Stimulated activated CD8-positive, alpha-beta memory T cell treated with anti-CD3 and anti-CD28 coated beads, Interleukin-7, amount 100 ng/mL, for 4 hours (primary cell): ENCODE measurements around the gene MAZ.
"Not testable (repeated sequence)": the region's sequence is repeated elsewhere in the genome, so short reads cannot be mapped to it uniquely, and the experiment has no call there.

Source experiments
- DNase-seq, 2 donors: peaks; one replicate each; pipeline ENCODE4 v3.0.0-alpha.2; 2020; ENCODE audit warnings: low read depth in 2 of 2

The MAZ gene

DNA sequence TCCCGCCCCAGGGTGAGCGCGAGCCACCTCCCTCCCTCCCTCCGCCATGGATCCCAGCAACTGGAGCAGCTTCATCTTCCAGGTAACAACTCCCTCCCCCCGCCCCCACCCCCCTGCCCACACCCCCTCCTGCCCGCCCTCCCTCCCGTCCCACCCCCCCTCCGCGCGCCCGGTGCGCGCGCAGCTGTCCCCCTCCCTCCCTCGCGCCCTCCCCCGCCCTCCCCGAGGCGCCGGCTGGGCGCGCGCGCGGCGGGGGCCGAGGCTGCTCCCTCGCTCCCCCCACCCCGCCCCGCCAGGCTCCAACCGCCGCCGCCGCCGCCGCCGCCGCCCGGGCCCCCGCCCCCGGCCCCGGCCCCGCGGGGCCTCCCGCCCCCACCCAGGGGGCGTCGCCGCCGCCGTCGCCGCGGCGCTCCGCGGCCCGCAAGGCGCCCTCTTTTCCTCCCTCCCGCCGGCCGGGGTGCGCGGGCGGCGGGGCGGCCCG lies at the start of gene MAZ:
MAZ (plus strand) TSS at position 431 of the 481 bp plus-strand sequence. CDS start 173 bp downstream, outside the sequence.
- peak in 1 of 2 donors; percentile 78 for DNase-seq

DNA sequence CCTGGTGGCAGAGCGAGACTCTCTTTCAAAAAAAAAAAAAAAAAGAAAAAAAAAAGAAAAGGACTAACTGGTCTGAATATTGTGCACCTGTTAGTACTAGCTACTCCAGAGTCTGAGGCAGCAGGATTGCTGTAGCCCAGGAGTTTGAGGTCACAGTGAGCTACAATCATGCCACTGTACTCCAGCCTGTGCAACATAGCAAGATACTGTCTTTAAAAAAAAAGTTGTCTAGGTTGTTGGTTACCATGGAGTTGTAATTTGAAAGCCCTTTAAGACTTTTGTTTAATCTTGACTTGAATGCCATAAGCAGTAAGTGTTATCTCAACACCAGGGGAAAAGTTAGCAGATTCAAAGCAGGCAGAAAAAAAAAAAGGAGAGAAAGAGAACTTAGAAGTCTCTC lies 49.7 kb upstream of the MAZ start:
- no peak for DNase-seq

DNA sequence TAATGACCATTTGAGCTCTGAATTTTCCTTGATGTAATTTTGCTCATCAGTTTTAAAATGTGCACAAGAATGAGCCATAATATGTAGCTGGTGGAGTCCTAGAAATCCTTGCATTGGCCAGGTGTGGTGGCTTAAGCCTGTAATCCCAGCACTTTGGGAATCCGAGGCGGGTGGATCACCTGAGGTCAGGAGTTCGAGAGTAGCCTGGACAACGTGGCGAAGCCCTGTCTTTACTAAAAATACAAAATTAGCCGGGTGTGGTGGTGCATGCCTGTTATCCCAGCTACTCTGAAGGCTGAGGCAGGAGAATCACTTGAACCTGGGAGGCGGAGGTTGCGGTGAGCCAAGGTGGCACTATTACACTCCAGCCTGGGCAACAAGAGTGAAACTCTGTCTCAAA lies 49.2 kb upstream of the MAZ start:
- not testable (repeated sequence) for DNase-seq

DNA sequence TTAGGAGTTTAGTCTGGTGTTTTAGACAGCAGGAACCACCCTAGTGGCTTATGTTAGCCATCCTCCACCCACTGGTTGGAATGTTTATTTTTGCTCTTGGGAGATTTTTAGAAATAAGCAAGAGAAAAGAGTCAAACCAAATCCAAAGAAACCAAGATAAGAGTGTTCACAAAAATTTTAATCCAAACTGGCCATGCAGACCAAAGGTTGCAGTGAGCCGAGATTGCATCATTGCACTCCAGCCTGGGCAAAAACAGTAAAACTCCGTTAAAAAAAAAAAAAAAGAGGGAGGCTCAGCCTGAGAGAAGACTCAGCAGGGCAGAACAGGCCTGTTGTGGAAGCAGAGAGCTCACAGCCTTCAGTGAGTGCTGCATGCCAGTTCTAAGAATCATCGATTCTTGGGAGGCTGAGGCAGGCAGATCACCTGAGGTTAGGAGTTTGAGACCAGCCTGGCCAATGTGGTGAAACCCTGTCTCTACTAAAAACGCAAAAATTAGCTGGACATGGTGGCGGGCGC lies 48.3 kb upstream of the MAZ start:
- DNase-seq = no peak

DNA sequence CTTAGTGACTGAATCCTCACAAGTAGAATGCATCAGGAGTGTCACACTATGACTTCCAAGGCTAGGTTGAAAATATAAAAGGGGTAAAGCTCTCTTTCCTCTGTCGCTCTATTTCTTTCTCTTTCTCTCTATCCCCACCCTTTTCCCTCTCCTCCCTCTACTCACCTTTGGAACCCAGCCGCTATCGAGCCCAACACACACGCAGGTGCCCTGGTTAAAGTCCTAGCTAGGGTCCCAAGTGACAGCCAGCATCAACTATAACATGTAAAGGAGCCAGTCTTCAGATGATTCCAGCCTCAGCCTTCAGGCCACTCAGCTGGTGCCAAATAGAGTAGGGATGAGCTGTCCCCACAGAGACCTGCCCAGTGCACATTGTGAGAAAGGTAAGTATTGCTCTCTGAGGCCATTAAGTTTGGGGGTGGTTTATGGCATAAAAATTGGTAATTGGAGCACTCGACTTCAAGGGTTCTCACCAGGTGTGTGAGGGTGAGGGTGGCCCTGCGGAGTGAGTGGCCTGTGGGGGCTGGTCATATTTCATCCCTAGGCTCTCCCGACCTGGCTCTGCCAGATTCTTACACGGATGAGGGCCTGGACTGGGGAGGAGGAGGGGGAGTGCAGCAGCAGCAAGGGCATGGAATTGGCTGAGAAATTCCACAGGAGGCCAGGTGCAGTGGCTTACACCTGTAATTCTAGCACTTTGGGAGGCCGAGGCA lies 45.6 kb upstream of the MAZ start:
- DNase-seq = no peak

DNA sequence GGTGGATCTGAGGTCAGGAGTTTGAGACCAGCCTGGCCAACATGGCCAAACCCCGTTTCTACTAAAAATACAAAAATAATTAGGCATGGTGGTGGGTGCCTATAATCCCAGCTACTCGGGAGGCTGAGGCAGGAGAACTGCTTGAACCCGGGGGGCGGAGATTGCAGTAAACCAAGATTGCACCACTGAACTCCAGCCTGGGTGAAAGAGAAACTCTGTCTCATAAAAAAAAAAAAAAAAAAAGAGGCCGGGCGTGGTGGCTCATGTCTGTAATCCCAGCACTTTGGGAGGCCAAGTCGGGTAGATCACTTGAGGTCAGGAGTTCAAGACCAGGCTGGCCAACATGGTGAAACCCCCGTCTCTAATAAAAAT lies 45.1 kb upstream of the MAZ start:
- not testable (repeated sequence) for DNase-seq

DNA sequence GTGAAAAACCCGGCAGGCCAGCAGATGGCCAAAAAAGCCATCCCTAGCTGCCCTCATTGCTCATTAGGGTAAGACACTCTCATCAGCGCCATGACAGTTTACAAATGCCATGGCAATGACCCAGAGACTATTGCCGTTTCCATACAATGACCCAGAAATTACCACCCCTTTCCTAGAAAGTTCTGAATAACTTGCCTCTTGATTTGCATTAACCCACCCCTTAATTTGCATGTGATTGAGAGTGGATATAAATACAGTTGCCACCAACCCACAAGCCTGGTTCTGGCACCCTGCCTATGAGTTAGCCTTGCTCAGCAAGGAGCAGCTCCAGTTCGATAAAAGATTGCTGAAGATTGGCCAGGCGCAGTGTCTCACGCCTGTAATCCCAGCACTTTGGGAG lies 44.4 kb upstream of the MAZ start:
- DNase-seq = no peak

DNA sequence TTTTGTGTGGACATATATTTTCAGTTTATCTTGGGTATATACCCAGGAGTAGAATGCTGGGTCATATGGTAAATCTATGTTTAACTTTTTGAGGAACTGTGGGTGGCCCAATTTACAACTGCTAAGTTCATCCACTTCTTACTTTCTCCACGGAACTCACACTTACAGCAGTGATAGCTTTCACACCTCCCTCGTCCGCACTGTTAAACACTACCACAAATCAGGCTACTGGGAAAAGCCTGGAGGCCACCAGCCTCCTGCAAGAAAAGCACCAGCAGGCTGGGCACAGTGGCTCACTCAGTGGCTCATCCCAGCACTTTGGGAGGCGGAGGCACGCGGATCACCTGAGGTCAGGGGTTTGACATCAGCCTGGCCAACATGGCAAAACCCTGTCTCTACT lies 43.0 kb upstream of the MAZ start:
- no peak for DNase-seq

DNA sequence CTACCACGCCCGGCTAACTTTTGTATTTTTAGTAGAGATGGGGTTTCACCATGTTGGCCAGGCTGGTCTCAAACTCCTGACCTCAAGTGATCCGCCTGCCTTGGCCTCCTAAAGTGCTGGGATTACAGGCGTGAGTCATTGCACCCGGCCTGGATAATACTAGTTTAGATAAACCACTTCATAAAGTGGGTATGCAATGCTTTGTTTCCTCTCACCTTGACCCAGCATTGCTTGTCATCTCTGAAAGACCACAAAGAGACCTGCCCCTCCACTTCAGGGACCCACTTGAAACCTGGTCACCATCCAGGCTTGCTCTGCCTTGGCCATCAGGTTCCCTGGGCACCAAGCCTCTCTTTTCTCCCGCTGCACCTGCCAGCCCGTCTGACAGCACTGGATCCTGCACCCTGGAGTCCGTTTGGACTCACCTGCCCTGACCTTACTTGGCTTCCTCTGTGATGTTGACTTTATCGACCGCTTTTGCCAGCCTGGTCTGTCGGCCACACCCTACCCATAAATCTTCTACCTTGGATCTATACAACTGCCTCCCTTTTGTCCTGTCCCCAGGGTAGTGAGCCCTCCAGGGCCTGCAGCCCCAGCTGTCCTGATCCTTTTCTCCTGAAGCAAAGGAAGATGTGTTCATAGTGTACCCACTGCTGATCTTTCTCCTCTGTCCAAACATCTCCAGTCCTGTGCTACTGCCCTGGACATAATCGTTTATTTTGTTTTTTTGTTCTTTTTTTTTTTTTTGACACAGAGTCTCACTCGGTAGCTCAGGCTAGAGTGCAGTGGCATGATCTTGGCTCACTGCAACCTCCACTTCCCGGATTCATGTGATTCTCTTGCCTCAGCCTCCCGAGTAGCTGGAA lies 40.9 kb upstream of the MAZ start:
- DNase-seq = no peak

DNA sequence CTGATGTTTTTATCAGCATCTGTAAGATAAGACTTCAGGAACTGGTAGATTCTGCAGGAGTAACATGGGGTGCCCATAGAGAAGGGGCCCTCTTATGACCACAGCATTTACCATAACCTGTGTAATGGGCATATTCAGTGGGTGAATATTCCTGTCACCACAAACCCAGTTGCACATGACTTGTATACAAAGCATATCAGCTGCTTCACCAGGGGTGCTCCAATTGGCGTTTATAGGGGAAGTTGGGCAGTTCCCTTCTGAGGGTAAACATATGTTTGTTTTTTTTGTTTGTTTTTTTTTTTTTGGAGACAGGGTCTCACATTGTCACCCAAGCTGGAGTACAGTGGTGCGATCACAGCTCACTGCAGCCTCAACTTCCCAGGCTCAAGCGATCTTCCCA lies 39.8 kb upstream of the MAZ start:
- DNase-seq = no peak

DNA sequence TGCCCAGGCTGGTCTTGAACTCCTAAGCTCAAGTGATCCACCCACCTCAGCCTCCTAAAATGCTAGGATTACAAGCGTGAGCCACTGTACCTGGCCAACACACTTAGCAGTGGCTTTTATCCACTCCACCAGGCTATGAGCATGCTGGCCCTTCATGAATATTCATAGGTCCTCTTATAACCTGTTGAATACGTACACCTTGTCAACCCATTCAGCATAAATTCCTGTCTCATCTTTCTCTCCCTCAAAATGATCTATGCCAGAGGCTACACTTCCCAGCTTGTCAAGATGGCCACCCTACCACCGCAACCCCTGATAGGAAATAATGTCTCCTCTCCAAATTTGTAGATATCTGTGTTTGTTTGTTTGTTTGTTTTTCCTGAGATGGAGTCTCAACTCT lies 39.3 kb upstream of the MAZ start:
- no peak for DNase-seq

DNA sequence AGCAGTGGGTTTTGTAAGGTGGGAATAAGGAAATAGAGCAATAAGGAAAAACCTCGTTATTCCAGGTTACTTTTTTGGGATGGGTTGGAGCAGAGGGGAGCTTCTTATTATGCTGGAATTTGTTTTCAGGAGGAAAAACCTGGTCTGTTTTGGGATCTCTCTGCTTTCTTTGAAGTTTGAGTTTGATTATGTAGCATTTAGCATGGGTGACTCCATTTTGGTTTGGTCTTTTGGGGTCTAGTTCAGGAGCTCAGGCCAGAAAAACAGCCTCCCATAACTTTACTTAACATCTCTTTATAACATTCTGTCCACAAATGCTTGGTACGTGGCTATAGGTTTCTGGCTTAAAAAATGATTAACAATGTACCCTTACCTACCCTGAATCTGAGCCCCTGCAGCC lies 36.8 kb upstream of the MAZ start:
- no peak for DNase-seq

DNA sequence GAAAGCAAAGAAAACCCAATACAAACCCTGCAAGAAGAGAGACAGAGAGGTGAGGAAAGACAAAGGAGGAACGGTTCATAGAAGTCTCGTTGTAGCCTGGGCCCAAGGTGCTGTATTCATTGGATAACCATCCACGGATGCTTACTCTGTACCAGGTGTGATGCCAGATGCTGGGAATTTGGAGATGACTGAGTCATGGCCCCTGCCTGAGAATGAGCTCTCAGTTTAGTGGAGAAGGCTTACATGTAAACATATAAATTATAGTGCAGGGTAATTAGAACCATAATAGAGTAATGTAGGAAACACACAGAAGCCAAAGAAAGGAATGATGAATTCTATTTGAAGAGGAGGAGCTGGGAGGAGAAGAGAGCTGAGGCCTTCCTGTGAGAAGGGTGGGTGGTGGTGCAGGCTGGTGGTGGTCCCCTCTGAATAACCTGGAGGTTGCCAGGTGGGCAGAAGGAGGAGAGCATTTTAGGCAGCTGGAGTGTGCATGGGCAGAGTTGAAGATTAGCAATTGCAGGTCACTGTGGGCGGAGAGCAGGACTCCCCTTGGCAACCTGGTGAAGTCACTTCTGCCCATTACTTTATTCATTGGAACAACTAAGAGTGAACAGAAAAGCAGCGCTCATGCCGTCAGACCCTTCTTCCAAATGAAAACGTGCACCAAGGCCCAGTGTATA lies 35.9 kb upstream of the MAZ start:
- no peak for DNase-seq

DNA sequence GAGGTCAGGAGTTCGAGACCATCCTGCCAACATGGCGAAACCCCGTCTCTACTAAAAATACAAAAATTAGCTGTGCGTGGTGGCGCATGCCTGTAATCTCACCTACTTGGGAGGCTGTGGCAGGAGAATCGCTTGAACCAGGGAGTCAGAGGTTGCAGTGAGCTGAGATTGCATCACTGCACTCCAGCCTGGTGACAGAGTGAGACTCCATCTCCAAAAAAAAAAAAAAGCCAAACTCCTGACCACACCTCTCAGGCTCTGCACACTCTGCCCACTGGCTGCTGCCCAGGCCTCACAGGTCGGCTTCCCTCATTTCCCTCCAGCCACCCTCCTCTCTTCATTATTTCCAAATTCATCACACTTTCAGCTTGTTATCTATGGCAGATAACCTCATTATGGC lies 34.0 kb upstream of the MAZ start:
- not testable (repeated sequence) for DNase-seq

DNA sequence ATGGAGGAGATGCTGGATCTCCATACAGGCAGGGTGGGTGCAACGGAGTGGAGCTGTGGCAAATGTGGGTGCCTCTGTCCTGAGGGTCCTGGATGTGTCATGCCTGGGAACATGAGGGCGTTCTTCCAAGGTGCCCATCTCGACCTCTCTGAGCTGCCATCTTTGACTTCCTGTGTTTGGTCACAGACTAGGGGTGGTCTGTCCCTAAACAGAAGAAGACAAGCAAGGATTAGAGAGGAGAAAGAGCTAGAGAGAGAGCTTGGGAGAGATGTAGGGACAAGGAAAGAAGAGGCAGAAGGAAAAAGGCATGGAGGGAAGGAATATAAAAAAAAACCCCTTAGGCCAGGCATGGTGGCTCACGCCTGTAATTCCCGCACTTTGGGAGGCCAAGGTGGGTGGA lies 31.6 kb upstream of the MAZ start:
- DNase-seq = no peak

DNA sequence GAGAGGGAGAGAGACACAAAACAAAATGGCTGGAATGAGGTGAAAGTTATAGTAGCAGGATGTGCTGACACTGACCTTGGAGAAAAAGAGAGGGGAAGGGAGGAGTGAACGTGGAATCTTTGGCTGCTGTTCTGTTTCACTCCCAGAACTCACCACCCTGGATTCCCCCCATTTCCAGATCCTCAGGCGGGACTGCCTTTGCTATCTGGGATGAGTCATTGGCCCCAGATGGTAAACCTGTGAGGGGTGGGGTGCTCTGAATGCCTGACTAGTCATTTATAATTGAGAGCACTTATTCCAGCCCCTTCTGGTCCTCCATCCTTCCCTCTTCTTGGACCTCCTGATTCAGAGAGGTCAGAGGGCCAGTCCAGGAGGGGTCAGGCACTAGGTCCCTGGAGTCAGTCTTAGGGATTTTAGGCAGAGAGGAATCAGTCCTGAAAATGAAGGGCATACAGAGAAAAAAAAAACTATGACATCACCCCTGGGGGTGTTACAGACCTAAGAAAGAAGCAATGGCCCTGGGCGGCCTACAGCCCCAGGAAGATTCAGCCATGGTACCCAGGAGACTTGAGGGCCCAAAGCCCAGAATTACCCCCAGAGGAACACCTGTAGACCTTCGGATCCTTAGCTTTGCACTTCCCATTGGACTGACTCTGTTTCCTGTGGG lies 30.5 kb upstream of the MAZ start:
- no peak for DNase-seq

DNA sequence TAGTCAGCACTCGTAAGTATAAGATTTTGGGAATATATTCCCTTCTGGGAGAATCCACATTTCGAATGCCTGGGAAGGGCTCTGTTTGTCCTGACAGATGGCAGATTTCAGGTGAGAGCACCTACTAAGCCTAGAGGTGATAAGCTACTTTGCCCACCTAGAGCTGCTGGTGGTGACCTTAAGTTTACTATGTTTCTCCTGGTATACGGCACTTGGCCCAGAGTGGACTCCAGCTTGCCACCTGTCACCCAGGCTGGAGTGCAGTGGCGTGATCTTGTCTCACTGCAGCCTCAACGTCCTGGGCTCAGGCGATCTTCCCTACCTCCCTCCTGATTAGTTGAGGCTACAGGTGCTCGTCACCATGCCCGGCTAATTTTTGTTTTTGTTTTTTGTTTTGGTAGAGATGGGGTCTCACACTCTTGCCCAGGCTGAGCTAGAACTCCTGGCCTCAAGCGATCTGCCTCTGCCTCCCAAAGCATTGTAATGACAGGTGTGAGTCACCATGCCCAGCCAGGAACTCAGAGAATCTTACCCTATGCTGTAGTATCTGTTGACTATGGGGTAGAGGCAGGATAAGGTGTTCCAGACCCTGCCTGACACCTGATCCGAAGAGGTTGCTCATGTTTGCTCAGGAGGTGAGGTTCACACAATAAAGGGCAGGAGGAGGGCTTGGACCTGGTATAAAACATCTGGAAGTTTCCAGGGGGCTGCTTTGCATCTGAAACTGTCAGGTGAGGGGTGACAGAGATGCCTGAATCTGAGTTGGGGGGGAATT lies 28.6 kb upstream of the MAZ start, which contains the start of gene ZG16:
ZG16 (plus strand) TSS at position 681 of the 775 bp plus-strand sequence. CDS start 1,011 bp downstream, outside the sequence.
- DNase-seq = no peak

DNA sequence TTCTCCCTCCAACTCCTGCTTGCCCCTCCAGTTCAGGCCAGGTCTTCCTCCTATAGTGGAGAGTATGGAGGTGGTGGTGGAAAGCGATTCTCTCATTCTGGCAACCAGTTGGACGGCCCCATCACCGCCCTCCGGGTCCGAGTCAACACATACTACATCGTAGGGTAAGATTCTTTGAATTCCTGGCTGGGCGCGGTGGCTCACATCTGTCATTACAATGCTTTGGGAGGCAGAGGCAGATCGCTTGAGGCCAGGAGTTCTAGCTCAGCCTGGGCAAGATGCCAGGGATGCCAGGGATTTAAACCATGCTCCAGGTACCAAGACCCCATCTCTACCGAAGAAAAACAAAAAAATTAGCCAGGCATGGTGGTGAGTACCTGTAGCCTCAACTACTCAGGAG lies 26.9 kb upstream of the MAZ start:
- DNase-seq = no peak

DNA sequence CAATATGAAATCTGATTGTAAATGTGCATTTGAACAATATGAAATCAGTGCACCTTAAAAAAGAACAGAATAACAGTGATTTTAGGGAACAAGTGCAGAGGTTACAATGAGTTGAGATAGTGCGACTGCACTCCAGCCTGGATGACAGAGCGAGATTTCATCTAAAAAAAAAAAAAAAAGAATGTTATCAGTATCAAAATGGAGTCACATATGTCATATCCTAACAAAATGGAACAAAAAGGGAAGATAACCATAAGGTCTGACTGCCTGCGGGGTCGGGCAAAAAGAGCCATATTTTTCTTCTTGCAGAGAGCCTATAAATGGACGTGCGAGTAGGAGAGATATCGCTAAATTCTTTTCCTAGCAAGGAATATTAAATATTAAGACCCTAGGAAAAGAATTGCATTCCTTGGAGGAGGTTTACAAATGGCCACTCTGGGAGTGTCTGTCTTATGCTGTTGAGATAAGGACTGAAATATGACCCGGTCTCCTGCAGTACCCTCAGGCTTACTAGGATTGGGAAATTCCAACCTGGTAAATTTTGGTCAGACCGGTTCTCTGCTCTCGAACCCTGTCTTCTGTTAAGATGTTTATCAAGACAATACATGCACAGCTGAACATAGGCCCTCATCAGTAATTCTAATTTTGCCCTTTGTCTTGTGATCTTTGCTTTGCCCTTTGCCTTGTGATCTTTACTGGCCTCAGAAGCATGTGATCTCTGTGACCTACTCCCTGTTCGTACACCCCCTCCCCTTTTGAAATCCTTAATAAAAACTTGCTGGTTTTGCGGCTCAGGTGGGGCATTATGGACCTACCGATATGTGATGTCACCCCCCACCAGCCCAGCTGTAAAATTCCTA lies 23.0 kb upstream of the MAZ start:
- not testable (repeated sequence) for DNase-seq

DNA sequence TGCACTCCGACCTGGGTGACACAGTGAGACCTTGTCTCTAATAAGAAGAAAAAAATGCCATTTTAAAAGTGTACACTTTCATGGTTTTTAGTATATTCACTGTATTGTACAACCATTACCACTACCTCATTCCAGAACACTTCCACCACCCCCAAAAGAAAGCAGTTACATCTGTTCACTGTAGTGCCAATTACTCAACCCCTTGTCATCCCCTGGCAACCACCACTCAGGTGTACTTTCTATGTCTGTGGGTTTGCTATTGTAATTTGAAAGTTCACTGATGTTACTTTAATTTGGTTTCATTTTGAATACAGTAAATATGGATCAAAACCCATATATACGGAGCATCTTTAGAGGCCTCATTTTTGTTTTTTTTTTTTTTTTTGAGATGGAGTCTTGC lies 22.2 kb upstream of the MAZ start:
- DNase-seq = no peak
